ES-I3 (cell line): ENCODE results near the gene TOX2.

Experiments used
- H3K36me3 ChIP-seq: 2 replicates; pipeline ENCODE4 v1.6.1; 2013; ENCODE audit warnings: mild to moderate bottlenecking, low read length, control low read depth, moderate library complexity; ENCODE audit not compliant: insufficient read depth
- H3K4me1 ChIP-seq: 2 replicates; pipeline ENCODE4 v1.6.1; 2013; ENCODE audit warnings: mild to moderate bottlenecking, control low read depth, low read length; ENCODE audit not compliant: insufficient read depth
- H3K9ac ChIP-seq: 2 replicates; pipeline ENCODE4 v1.6.1; 2013; ENCODE audit warnings: low read depth, mild to moderate bottlenecking, low read length, moderate library complexity
- H3K9me3 ChIP-seq: 2 replicates; pipeline ENCODE4 v1.6.1; 2013; ENCODE audit warnings: mild to moderate bottlenecking, low read length, moderate library complexity; ENCODE audit not compliant: control insufficient read depth, insufficient read depth

The TOX2 gene

DNA sequence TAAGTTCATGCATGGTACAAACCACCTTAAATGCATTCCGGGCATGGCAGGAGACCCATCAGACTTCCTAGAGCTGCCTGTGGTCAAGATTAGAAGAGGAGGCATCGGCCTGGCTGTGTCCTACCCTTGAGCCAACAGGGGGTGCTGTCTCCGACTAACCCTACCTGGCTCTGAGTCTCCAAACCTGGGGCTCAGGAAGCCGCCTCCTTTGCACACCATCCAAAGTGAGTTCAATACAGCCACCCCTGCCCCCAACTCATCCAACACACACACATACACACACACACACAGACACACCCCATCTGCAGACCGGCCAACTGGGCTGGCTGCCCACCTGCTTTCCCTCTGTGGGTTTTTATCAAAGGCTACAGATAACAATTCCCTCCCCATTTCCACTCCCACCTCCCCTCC is 195.3 kb downstream of the TOX2 start:
- peaks cover 3% of the 10 kb centered on the region; the same call in 1 of the 2 replicates for H3K4me1 ChIP-seq
- H3K36me3 ChIP-seq = no peaks in the 10 kb centered on the region
- H3K9ac ChIP-seq = no peak overlapping the region
- peaks cover 3% of the 10 kb centered on the region; the same call in 1 of the 2 replicates for H3K9me3 ChIP-seq

DNA sequence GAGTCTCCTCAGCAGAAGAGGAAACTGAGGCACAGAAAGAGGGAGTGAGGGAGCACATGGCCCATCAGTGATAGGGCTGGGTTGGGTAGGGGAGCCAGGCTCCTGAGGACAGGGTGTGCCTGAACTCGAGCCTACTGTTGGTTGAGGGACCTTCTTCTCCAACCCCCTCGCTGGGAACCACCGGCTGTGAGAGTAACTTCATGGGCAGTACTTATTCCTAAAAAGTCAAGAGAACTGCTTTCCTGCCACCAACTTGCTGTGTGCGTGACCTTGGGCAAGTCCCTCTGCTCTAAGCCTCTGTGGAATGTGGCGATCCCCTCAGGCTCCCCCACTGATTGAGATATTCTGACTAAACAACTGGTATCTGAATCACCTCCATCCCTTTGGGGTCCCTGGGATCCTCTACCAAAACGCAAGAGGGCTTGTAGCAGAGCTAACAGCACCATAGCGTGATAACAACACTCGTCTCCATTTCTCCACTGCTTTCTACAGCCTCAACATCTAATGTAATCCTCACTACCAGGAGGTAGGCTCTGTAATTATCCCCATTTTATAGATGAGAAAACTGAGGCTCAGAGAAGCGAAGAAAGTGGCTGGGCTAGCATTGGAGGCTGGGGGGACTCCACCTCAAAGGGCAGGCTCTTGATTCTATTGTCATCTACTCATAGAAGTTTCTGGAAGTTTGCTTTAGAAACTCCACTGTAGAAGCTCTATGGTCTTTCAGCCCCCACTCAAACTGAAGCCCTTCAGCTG is 196.3 kb downstream of the TOX2 start:
- peaks cover 3% of the 10 kb centered on the region; the same call in 1 of the 2 replicates for H3K9me3 ChIP-seq

DNA sequence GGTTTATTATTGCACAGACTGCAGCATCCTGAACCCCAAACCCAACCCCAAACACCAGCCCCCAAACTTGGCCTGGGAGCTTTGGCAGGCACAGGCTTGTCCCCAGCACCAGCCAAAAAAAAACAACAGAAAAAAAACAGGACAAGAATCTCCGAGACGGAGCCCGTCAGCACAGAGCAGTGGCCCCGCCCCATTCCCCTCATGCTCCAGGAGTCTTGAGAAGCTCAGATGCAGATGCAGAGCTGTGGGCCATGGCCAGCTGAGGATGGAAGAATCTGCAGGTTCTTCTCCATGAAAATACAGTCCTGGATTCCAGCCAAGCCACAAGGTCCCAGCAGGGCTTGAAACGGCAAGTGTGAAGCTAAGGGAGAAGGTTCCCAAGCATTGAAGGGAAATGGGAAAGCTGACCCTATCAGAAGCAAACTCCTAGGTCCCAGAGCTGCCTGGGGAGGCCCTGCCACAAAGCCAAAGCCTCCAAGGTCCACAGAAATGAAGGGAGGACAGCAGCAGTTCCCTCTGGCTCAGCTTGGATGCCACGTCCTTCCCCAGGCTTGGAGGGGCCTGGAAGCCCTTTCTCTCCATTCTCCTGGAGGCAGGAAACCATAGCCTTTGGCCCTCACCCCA is 197.2 kb downstream of the TOX2 start:
- Histone ChIP-seq H3K4me1 (peaks cover 3% of the 10 kb centered on the region; the same call in 1 of the 2 replicates), H3K9me3 (peaks cover 3% of the 10 kb centered on the region; the same call in 1 of the 2 replicates), H3K9ac (no peak overlapping the region), H3K36me3 (no peaks in the 10 kb centered on the region)

More for the DNA sequence above, 196.3 kb downstream of the TOX2 start:
- peaks cover 3% of the 10 kb centered on the region; the same call in 1 of the 2 replicates for H3K4me1 ChIP-seq
- no peaks in the 10 kb centered on the region for H3K36me3 ChIP-seq
- no peak overlapping the region for H3K9ac ChIP-seq

DNA sequence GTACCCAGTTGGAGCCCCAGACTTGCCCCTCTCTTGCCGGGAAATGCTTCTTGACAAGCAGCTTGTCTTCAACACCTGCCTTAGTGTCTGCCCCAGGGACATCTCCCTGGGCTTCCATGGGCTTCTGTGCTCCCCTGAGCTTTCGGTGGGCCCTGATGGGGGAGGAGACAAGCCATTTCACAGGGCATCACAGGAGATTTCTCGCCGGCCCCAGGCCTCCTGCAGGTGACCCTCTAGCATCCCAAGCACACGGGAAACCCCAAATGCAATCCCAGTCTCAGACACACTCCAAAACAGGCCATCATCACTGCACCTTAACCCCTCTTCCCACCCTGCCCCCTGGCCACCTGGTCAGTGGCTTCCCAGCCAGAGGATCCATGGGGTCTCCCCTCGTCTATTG is 197.8 kb downstream of the TOX2 start:
- H3K4me1 ChIP-seq = peaks cover 3% of the 10 kb centered on the region; the same call in 1 of the 2 replicates
- H3K9ac ChIP-seq = no peak overlapping the region
- H3K36me3 ChIP-seq = no peaks in the 10 kb centered on the region
- H3K9me3 ChIP-seq = peaks cover under 1% of the 10 kb centered on the region; the same call in 1 of the 2 replicates

DNA sequence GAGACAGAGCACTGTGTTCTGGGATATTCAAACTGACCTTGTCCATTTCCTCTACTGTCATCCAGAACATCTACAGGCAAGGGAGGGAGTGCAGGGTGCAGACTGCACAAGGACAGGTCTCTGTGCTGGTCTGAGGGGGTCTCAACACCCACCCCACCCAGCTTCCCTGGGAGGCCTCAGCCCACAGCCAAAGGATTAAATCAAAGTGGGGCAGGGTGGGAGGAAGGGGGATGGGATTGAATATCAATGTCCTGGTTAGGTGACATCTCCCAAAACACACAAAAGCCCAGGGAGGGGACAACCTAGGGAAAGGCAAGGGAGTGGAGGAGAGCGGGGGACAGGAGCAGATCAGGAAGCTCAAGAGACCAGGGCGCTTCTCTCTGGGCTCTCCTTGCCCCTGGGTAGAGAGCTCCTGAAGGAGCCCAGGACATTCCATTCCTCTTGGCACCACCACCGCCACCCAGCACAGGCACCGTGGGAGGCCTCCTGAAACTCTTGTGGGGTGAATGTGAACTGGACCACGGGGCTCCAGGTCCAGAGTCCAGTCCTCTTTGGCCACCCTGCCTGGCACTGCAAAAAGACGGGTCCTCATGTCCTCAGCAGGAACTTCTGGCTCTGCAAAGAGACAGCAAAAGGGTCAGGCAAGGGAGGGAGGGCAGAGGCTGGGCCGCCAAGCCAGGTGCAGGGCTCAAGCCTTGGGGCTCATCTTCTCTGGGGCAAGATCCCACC is 198.4 kb downstream of the TOX2 start:
- H3K36me3 ChIP-seq = no peaks in the 10 kb centered on the region
- peaks cover 3% of the 10 kb centered on the region; the same call in 1 of the 2 replicates for H3K4me1 ChIP-seq
- no peaks in the 10 kb centered on the region for H3K9me3 ChIP-seq
- no peak overlapping the region for H3K9ac ChIP-seq

DNA sequence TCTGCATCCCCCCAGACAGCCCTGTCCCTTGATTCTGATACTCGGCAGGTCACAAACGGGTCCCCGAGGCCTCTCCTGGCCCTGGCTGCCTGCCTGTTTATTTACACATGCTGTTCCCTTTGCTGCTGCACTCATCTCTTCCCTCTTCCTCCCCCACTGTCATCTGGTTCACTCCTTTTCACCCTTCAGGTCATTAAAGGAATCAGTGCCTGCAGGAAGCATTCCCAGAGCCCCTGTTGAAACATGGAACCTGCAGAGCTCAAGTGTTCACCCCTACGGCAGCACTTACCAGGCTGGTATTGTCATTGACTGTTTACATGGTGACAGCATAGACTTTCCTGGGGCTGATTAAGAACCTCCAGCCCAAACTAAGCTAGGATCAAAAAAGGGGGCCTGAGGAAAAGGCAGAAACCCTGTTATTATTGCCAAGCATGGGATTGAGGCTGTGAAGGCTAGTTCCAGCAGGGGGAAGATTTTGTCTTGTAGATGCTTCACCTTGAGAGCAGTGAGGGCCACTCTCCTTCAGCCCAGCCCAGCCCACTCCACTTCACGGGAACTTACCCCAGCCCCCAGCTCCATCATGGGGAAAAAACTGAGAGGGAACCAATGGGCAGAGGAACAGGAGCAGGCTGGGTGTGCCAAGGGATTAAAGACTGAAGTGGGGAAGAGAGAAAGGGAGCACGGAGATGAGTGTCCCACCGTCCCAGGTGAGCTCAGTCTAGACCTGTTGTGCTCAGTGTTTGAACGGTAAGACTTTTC is 199.1 kb downstream of the TOX2 start:
- no peaks in the 10 kb centered on the region for H3K9me3 ChIP-seq
- peaks cover 3% of the 10 kb centered on the region; the same call in 1 of the 2 replicates for H3K4me1 ChIP-seq
- no peak overlapping the region for H3K9ac ChIP-seq
- no peaks in the 10 kb centered on the region for H3K36me3 ChIP-seq

DNA sequence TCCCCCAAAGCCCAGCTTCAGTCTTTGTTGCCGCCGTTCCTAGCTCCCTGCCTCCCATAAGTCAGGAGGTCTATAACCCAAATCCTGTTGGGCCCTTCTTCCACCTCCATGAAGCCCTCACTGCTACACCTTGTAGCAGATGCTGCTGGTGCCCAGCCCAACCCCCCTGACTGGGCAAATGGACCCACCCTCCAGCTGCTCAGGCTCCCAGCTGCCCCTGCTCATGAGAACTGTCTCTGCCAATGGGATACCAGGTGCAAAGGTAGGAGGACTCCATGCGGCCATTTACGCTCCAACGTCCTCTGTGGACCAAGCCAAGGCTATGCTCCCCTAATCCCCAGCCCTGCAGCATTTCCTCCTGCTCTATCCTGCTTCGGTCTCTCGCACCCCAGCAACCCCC is 200.5 kb downstream of the TOX2 start:
- Histone ChIP-seq H3K36me3 (no peaks in the 10 kb centered on the region), H3K9ac (no peak overlapping the region), H3K4me1 (peaks cover 3% of the 10 kb centered on the region; the same call in 1 of the 2 replicates), H3K9me3 (no peaks in the 10 kb centered on the region)

DNA sequence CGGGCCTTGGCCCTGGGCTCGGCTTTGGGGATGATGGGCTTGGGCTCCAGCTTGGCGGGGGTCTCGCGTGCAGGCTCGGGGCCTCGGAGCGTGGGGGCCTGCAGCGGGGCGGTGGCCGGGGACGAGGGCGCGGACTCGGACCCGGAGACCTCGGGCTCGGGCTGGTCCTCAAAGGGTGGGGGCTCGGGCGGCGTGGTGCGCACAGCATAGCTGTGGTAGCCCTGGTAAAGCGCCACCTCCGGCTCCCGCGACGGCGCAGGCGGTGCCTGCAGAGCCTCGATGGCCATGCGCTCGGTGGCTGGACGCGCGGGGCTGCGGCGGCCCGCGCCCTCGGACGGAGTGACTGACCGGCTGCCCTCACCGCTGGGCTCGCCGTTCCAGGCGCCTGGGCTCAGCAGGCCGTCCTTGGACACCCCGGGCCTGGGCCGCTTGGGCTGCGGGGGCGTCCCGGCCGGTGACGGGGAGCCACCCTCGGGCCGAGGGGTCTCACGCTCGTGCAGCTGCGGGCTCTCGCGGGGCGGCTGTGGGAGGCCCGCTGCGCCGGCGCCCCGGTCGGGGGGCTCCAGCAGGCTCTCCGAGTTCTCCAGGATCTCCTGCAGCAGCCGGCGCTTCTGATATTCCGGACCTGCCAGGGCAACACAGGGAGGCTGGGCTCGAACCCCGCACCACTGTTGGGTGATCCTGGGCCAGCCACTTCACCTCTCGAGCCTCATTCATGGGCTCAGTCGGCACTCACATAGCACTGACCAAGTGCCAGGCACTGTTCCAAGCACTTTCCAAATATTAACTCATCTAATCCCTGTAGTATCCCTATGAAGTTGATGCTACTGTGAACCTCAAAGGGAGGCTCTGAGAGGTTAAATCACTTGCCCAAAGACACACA is 201.4 kb downstream of the TOX2 start:
- Histone ChIP-seq H3K36me3 (no peaks in the 10 kb centered on the region), H3K9me3 (no peaks in the 10 kb centered on the region), H3K4me1 (peaks cover 3% of the 10 kb centered on the region; the same call in 1 of the 2 replicates), H3K9ac (no peak overlapping the region)

DNA sequence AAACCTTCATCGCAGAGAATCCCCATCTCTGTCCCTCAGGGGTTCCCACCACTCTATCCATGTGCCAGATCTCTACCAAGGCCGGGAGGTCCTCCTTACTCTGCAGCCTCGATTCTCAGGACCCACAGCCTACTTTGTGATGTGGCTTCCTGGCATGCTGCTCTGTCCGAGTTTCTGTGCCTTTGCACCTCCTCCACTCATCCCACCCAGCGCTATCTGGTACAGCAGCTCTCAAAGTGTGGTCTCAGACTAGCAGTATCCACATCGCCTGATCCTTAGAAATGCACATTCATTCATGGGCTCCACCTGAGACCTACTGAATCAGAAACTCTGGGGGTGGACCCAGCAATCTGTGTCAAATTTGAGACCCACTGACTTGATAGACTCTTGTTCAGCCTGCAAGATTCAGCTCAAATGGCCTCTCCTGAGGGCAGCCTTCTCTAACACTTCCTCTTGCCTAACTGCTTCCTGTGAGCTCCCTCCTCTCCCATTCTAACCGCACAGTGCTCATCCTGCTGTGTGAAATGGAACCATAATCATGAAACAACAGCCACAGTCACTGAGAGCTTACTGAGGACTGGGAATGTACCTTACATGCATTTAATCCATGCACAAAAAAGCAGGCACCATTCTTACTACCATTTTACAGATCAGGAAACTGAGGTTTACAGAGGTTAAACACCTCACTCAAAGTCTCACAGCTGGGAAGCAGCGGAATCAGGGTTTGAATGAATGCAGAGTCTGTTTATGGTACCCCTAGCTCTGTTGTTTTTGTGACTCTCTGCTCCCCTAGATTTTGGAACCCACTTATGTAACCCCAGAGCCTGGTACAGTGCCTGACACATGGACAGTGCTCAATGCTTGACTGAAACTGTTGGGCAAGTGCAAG is 202.9 kb downstream of the TOX2 start:
- Histone ChIP-seq H3K9me3 (no peaks in the 10 kb centered on the region), H3K9ac (no peak overlapping the region), H3K4me1 (peaks cover 3% of the 10 kb centered on the region; the same call in 1 of the 2 replicates), H3K36me3 (no peaks in the 10 kb centered on the region)

DNA sequence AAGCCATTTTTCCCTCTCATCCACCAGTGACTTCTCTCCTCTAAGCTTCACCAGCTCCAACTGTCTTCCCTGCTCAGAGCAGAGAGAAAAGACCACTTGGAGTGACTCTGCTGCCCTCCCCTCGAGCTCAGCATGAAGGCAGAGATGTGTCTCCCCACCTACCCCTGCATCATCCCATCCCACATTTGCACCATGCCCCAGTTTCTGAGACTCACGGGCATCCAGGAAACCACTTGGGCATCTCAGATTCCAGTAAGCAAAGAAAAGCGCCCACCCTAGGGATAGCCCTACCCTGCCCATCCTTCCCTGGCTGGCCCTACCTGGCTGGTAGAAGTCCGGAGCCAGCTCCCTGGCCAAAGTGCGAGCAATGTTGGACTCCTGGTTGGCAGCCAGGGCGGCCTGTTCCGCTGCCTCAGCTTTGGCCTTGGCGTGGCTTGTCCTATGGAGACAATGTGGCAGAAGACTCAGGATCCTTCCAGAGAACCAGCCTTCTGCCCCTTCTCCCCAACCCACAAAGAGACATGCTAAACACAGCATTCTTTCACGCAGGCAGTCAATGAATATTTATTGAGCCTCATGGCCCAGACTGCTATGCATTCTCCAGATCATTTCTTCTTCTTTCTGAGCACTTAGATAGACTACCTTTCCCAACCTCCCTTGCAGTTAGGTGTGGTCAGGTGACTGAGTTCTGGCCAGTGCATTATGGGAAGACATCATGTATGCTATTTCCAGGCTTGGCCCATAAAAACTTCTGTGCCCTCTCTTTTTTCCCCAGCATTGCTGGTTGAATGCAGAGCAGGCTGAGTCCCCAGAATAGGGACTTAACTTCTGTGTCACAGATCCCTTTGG is 203.8 kb downstream of the TOX2 start:
- Histone ChIP-seq H3K9me3 (no peaks in the 10 kb centered on the region), H3K36me3 (no peaks in the 10 kb centered on the region), H3K4me1 (peaks cover 4% of the 10 kb centered on the region; the same call in 1 of the 2 replicates), H3K9ac (no peak overlapping the region)
